Stimulated activated CD4-positive, alpha-beta T cell treated with anti-CD3 and anti-CD28 coated beads, Interleukin-2, amount 100 ng/mL, for 4 hours (primary cell): Measurements from ENCODE around the gene DAPK3.
"Not testable (repeated sequence)": the region's sequence is repeated elsewhere in the genome, so short reads cannot be mapped to it uniquely, and the experiment has no call there.

Experiments used
- DNase-seq: peaks from one replicate; pipeline ENCODE4 v3.0.0-alpha.2; 2020; ENCODE audit warnings: low read depth

DAPK3 gene

DNA sequence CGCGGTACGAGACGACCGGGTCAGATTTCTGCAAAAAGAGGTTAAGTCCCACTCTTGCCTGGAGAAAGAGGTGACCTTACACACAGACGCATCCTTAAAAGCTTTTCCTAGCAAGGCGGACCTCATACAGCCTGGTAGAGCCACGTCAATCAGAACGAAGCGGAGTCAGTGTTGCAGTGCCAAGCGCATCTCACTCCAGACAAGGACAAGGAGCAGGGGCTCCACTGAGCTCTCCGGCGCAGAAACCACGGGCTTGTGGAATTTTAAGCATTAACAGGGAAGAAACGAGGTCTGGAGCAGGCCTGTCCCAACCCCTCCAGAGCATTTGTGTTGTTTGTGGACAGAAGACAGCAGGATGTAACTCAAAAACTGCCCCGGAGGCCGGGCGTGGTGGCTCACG lies 7.2 kb upstream of the DAPK3 start:
- no peak for DNase-seq

DNA sequence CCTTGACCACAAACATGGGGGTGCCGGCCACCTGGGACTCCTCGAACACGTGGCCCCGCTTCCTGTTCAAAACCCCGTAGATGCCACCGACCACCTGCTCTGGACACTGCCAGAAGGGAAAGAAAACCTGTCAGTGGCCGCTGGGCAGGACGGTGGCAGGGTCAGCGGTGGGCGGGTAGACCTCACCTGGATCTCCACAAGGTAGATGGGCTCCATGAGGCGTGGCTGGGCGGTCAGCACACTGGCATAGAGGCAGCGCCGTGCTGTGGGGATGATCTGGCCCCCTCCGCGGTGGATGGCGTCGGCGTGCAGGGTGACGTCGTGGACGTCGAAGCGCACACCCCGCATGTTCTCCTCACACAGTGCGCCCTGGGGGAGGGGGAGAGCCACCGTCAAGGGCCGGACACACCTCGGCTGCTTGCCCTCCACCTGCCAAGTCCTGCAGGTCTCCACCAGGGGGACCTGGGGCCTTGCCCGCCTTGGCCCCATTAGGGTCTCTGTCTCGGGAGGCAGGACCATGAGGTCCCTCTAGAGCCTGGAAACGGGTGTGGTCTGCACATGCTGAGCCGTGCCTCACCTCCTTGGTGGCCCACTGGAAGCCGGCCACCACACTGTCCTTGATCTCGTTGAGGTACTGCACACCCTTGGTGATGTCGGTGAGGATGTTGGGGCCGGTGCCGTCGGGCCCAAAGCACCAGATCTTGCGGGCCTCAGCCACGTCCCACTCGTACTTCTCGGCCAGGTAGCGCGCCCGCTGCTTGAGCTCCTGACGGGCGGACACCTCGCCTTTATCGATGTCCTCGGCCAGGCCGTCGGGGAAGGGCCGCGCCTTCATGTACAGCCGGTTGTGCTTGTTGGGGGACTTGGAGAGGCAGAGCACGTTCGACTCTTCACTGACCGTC lies 6.6 kb upstream of the DAPK3 start:
- no peak for DNase-seq

DNA sequence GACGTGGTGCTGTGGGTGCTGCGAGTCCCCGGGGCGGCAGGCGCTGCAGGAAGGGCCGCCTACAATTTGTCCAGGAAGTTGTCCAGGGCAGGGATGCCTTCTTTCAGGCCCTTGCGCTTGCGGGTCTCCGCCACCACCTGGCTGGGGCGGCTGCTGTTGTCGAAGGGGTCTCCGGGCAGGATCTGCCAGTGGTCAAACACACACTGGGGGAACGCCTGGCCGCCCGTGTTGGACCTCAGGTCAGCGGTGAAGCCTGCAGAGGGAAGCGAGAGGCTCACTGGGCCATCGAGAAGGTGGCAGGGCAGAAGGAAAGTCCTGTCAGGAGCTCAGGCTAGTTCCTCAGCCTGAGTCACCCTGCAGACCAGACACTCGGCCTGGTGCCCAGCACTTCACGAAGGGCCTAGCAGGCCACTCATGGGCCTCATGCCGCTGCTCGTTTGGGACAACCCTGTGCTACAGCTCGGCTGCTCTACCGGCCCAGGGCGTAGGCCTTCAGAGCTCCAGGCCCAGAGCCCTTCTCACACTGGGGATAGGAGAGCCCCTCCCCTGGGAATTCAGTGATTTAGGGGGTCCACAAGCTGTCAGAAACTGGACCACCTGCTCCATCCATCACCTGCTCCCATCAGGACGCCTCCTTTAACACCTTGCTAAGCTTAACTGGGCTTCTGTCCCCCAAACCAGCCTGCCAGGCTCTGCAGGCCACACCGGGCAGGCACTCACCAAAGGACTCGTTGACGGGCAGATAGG lies 5.8 kb upstream of the DAPK3 start:
- no peak for DNase-seq

DNA sequence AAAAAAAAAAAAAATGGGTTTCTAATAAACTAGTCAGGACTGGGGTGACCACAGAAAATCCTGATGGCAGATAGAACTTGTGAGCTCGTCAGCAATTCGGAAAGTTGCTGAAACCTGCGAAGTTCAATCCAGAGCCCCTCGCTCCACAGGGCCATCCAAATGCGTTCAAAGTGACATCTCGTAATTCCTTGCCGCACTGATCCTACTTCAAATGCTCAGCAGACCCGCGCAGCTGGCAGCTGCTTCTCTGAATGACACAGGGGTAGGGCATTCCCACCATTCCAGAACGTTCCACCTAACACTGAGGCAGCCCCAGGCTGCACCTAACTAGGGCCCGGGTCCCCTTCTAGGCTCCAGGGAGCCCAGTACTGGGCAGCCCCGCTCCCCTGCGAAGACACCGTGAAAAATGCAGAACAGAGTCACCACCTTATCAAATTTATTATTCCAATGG lies 4.8 kb upstream of the DAPK3 start:
- no peak for DNase-seq

DNA sequence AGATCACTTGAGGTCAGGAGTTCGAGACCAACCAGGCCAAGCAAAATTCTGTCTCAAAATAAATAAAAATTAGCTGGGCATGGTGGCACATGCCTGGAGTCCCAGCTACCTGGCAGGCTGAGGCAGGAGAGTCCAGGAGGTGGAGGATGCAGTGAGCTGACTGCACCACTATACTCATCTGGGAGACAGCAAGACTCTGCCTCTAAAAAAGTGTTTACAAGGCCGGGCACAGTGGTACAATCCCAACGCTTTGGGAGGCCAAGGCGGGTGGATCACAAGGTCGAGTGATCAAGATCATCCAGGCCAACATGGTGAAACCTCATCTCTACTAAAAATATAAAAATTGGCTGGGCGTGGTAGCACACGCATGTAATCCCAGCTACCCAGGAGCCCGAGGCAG lies 4.2 kb upstream of the DAPK3 start:
- DNase-seq: no peak

DNA sequence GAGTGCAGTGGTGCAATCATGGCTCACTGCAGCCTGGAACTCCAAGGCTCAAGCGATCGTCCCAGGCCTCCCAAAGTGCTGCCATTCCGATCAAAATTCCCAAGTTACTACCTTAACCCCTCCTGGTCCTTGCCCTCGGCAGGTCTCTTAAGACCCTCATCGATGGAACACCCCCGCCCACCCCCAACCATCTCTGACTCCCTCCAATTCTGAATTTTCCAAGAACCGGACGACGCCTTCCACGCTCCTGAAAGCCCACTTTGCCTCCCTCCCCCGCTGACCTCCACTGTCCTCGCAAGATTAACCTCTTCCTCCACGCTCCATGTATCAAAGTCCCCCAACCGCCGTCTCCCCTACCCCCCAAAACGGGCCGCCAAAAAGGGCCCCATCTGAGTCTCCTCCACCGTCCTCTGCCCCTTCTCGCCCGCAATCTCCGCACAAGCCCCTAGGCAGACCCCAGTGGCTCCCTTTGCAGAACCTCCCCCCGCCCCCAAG lies 539 bp downstream of the DAPK3 start:
- no peak for DNase-seq

DNA sequence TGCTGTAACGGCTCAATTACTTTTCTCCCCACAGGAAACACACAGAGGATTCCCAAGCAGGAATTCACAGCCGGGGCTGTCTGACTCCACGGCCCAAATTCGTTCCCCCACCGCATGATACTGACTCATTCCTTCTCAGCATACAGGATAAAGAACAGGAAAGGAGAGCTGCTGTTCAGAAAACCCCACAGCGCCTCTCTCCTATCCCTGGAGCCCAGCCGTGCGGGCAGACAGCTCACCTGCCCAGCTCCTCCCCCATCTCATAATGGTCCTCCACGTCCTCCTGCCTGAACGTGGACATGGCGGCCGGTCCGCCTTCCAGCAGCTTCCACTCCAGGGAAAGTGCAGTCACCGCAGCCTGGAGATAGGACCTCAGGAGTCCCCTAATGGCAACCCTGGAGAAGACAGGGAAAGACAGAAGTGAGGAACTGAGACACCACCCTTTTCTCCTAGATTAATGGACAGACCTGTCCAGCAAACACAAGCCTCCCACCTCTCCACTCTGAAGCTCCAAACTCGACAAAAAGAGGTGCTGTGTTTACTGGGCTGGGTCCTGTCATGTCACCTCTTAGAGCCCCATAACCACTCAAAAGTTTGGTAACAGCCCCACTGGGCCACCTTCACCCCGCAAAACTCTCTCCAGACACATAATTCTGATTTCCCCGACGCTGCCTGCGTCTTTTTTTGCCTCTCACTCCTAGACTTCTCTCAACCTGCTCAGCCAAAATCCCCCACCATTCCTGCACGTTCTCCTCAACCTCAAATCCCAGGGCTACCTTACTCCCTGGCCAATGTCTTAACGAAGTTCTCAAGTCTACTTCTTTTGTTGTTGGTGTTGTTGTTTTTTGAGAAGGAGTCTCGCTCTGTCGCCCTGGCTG lies 1.2 kb downstream of the DAPK3 start:
- no peak for DNase-seq

DNA sequence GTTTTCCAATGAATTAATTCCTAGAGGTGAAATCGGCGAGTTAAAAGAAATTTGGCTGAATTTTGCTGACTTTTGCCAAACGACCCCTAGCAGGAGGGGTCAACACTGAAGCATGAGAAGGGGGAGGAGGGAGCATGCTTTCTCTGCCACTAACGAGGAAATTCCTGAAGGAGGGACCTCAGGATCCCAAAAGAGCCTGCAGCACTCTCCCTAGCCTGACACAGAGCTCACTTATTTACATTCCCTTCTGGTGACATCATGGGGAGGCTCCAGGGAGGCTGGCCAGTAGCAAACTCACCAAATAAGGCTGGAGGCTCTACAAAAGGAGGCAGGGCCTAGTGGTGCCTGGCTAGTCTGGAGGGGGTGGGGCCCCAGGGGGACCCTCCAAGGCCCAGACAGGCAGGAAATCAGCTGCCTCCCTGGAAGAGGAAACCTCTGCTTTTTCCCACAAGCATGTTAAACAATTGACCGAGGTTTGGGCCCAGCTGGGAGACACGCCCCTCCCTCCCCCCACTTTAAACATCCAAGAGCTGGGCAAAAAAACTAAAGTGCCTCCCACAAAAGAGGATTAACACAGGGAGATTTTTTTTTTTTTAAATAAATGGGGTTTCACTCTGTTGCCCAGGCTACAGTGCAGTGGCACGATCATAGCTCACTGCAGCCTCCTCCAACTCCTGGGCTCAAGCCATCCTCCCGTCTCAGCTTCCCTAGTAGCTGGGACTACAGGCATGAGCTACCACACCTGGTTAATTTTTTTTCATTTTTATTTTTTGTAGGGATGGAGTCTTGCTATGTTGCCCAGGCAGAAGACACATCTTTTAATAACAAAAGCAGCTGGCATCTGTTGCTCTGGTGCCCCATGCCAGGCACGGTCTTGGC lies 2.1 kb downstream of the DAPK3 start:
- DNase-seq: no peak

DNA sequence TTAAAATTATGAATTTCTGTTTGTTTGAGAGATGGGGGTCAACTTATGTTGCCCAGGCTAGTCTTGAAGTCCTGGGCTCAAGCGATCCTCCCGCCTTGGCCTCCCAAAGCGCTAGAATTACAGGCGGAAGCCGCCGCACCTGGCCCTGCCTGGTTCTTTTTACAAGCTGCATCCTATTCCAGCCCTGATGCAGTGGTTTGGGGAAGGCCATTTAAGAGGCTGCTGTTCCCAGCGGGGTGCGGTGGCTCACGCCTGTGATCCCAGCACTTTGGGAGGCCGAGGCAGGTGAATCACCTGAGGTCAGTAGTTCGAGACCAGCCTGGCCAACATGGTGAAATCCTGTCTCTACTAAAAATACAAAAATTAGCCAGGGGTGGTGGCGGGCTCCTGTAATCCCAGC lies 2.9 kb downstream of the DAPK3 start:
- not testable (repeated sequence) for DNase-seq

DNA sequence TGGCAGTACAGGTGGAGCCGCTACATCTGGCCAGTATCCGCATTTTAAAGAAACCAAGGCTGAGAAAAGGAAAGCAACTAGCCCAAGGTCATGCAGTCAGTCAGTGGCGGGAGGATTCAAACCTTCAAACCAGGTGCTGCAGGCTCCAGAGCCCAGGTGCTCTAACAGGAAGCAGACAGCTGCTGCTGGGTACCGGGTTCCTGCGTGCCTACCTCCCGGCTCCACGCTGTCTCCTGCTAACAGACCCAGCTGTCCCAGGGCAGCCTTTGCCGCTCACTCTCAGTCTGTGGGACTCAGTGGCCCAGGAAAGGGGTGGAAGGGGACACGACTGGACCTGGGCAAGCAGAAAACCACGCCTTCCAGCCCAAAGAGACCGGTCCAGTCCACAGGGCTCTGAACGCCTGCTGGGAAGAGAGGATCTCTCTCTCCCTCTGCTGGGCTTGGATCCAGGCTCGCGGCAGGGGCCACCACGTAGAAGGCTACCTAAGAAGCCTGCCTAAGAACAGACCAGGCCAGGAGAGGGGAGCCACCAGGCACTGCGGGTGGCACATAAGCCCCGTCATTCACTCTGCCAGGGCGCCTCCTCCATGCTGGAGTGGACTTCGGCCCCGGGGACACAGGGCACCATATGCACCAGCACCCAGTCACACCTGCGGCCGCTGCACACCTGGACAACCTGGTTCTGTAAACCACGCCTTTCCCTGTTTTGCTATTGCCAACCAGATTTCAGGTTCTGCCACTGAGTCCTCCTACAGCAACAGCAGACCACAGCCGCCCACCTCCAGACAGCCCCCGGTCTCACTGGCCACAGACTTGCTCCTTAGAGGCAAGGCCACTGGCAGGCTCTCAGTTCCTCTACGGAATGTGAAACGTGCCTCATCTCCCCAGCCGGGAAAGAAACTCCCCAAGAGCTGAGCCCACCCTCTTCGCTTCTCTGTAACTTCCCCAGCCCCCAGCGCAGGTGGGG lies 4.6 kb downstream of the DAPK3 start:
- no peak for DNase-seq

DNA sequence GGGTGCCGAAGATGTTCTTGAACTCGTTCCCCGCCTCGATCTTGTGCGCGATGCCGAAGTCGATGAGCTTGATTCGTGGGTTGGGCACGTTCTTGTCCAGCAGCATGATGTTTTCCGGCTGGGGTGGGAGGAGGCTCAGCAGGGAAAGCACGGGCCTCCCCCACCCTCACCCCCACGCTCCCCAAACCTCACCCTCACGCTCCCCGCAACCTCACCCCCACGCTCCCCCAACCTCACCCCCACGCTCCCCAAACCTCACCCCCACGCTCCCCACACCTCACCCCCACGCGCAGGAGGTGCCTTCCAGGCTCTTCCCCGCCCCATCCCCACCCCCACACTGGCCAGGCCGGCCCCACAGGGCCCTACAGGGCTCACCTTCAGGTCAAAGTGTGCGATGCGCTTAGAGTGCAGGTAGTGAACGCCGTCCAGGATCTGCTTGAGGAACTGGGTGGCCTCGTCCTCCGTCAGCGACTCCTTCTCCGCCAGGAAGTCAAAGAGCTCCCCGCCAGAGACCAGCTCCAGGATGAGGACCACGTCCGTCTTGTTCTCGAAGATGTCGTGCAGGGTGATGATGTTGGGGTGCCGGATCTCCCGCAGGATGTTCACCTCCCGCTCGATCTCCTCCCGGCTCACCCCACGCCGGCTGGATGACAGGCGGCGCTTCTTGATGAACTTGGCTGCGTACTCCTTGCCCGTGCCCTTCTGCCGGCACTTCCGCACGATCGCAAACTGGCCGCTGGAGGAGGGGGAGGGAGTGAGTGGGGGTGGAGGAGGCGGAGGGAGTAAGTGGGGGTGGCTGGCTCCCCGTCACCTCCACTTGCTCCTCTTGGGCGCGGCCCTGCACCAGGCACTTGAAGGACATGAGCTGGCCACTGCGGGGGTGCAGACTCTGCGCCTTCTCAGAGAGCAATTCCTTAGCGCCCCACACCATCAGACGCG lies 6.4 kb downstream of the DAPK3 start:
- DNase-seq: no peak

DNA sequence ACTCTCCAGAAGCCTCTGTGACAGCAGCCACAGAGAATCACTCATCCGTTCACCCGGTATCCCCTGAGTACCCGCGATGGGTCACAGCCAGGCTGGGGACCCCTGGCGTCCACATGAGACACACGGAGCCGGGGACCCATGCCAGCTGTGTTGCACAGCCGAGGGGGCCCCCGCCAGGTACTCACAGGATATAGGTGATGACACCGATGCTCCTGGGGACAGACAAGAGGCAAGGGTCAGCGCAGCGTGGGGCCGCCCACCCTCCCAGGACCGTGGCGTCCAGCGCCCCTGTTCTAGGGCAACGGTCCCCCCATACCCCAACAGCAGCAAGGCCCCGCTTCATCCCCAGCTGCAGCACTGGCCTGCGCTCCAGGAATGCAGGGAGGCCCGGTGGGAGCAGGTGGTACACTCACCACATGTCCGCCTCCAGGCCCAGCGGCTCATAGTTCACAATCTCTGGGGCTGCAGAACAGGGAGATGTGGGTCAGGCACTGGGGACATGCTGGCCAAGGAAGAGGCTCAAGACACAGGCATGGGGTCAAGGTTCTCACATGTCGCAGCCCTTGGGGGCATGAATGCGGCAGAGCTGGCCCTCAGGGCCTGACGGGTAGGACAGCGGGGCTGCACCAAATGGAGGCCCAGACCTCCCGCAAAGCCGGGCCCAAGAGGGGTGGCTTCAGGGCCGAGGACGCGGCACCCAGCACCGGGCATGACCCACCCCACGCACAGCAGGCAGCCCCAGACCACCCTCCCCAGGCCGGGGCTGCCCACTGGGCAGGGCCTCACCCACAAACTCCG lies 7.2 kb downstream of the DAPK3 start:
- DNase-seq: no peak

DNA sequence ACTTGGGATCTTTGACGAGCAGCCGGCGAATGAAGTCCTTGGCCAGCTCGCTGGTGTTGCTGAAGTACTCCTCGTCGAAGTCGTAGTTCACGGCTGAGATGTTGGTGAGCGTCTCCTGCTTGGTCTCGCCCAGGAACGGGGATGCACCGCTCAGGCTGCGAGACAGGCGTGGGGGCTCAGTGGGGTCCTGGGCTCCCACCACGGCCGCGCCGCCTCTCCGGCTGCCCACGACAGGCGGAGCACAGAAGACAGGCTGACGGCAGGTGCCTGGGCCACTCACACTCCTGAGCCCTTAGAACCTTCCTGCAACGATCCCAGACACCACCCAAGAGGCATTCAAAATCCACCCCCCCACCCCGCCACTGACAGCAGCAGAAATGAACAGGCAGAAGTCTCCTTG lies 9.9 kb downstream of the DAPK3 start:
- no peak for DNase-seq

DNA sequence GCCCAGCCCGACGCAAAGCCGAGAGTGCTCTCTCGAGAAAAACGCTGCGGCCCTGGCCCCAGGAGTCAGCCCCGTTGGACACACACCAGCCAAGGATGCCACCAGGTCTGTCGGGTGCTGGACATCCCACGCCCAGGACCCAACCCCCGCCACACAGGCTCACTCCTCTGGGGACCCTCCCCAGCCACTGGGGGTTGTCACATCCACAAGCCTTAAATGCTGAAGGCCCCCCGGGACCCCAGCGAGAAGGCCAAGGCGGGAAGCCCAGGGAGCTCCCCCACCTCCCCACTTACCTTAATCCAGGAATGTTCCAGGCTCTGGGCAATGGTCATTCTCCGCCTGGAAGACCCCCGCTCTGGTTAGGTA lies 11.2 kb downstream of the DAPK3 start:
- no peak for DNase-seq

DNA sequence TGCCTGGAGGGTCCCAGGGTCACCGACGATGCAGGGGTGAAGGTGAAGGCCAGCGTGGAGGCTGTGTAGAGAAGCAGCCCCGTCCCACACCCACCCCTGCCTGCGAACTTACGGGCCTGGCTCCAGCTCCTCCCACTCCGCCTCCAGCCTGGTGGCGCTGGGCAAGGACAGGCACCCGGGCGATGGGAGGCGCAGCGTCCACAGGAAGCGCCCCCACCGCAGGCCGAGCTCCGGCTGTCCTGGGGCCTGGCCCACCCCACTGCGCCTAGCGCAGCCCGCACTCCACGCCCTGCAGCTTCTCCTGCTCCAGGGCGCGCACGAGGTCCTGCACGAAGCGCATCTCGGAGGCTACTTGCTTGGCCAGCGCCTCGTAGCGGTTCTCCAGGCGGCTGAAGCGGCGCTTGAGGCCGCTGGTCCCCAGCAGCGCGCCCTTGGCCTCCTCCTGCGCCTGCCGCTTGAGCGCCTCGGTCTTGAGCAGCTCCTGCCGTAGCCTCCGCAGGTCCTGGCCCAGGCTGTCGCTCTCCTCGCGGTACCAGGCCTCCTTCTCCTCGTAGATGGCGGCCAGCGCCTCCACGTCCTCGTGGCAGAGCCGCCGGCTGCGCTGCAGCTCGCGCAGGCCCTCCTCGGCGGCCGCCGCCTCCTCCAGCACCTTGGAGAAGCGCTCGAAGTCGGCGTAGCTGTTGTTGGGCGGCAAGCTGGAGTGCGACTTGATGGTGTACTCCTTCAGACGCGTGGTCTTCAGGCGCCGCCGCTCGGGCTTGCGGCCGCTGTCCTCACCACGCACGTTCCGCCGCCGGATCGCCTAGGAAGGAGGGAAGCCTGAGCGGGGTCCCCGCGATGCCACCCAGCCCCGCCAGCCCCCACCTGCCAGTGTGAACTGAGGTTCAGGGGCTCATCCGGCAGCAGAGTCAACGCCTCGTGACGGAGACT lies 11.8 kb downstream of the DAPK3 start:
- no peak for DNase-seq

DNA sequence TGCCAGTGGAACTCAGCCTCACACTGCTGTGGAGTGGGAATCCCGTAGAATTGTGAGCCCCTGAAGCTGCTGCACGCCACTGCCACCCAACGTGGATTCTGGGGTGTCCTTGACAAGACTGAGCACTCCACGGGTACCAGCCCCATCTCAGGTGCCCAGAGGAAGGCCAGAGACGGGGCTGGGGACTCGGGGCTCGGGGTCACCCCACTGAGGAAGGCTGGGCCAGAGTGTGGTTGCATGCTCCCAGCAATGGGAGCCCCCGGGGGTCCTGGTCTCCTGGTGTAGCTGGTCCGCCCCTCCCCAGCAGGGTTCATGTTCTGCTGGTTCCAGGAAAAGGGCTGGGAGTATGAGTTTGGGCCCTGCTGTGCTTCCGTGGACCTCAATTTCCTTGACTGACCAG lies 15.2 kb downstream of the DAPK3 start:
- no peak for DNase-seq

DNA sequence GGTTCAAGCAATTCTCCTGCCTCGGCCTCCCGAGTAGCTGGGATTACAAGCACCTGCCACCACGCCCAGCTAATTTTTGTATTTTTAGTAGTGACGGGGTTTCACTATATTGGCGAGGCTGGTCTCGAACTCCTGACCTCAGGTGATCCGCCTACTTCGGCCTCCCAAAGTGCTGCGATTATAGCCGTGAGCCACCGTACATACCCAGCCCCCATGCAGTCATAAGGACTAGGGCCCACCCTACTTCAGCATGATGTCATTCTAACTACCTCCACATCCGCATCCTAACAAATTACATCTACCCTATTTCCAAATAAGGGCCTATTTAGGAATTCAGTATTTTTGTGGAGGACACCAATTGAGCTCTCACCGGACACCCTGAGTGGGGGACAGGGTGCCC lies 15.6 kb downstream of the DAPK3 start:
- DNase-seq: not testable (repeated sequence)
